Nephron (organoid): ENCODE results near the gene SYT2.

Source experiments
- H3K27ac Mint-ChIP-seq, 3 experiments: 2 replicates each; pipeline ENCODE4 v1.8.0; 2020; ENCODE audit warnings: mixed read lengths in 3 of 3, mild to moderate bottlenecking in 2 of 3, moderate library complexity in 1 of 3
- H3K27me3 Mint-ChIP-seq: 2 replicates; pipeline ENCODE4 v1.8.0; 2021; ENCODE audit warnings: low read depth, mild to moderate bottlenecking, moderate library complexity, mixed read lengths
- H3K36me3 Mint-ChIP-seq: 2 replicates; pipeline ENCODE4 v1.8.0; 2020; ENCODE audit warnings: low read depth, mixed read lengths
- H3K4me1 Mint-ChIP-seq: 2 replicates; pipeline ENCODE4 v1.8.0; 2020; ENCODE audit warnings: mixed read lengths
- H3K4me3 Mint-ChIP-seq, 3 experiments: 2 replicates each; pipeline ENCODE4 v1.8.0; 2020; ENCODE audit warnings: mild to moderate bottlenecking in 3 of 3, mixed read lengths in 3 of 3, moderate library complexity in 2 of 3
- H3K9me3 Mint-ChIP-seq: 2 replicates; pipeline ENCODE4 v1.8.0; 2020; ENCODE audit warnings: mixed read lengths
- TF ChIP-seq, protein P1 (sequence below), 3 experiments: fragments of 200-600 bp; sonication (generic); IDR thresholded peaks; one replicate each; pipeline ENCODE4 v1.5.0; 2021; ENCODE audit warnings: antibody characterized with exemption in 3 of 3; ENCODE audit not compliant: unreplicated experiment in 3 of 3

The SYT2 gene

DNA sequence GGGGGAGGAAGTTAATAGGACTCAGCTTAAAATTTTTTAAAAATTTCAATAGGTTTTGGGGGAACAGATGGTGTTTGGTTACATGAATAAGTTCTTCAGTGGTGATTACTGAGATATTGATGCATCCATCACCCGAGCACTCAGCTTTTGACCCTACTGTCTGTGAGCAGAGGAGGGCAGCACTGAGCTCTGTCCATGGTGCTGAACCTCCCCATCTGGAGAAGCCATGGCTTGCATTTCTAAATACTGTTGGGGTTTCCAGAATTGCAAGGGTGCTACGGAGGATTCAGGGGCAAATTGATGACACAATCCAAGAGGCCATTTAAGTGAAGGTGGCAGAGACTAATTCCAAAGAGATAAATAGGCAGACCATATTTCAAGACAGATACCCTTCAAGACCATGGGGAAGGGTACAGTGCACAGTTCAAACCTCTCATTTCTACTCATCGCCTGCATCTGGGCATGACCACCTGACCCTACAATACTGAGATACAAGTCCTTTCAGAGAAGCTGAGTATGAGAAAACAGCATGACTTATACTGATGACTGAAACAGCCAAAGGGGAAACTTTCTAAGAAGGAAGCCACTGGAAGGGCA is 17.2 kb downstream of the SYT2 start:
- Mint-ChIP-seq H3K27ac (no peak overlapping the region), H3K4me1 (no peaks in the 10 kb centered on the region), H3K27me3 (peaks cover 49% of the 10 kb centered on the region), H3K36me3 (no peaks in the 10 kb centered on the region), H3K9me3 (no peaks in the 10 kb centered on the region), H3K4me3 (no peak overlapping the region)
- TF ChIP-seq, protein P1, sequence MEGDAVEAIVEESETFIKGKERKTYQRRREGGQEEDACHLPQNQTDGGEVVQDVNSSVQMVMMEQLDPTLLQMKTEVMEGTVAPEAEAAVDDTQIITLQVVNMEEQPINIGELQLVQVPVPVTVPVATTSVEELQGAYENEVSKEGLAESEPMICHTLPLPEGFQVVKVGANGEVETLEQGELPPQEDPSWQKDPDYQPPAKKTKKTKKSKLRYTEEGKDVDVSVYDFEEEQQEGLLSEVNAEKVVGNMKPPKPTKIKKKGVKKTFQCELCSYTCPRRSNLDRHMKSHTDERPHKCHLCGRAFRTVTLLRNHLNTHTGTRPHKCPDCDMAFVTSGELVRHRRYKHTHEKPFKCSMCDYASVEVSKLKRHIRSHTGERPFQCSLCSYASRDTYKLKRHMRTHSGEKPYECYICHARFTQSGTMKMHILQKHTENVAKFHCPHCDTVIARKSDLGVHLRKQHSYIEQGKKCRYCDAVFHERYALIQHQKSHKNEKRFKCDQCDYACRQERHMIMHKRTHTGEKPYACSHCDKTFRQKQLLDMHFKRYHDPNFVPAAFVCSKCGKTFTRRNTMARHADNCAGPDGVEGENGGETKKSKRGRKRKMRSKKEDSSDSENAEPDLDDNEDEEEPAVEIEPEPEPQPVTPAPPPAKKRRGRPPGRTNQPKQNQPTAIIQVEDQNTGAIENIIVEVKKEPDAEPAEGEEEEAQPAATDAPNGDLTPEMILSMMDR (IDR thresholded peaks at IDR 0.05; ENCODE audit: unreplicated experiment in 3 of 3) = no peak

- H3K36me3 Mint-ChIP-seq = no peaks in the 10 kb centered on the region
- TF ChIP-seq, protein P1 (IDR thresholded peaks at IDR 0.05; ENCODE audit: unreplicated experiment in 3 of 3) = no peak
- H3K27me3 Mint-ChIP-seq = peaks cover 46% of the 10 kb centered on the region
- no peak overlapping the region for H3K4me3 Mint-ChIP-seq
- H3K9me3 Mint-ChIP-seq = no peaks in the 10 kb centered on the region
- no peaks in the 10 kb centered on the region for H3K4me1 Mint-ChIP-seq
- no peak overlapping the region for H3K27ac Mint-ChIP-seq
Measured at GRCh38 chr1:202691816-202692215, 18.4 kb downstream of the SYT2 start.

DNA sequence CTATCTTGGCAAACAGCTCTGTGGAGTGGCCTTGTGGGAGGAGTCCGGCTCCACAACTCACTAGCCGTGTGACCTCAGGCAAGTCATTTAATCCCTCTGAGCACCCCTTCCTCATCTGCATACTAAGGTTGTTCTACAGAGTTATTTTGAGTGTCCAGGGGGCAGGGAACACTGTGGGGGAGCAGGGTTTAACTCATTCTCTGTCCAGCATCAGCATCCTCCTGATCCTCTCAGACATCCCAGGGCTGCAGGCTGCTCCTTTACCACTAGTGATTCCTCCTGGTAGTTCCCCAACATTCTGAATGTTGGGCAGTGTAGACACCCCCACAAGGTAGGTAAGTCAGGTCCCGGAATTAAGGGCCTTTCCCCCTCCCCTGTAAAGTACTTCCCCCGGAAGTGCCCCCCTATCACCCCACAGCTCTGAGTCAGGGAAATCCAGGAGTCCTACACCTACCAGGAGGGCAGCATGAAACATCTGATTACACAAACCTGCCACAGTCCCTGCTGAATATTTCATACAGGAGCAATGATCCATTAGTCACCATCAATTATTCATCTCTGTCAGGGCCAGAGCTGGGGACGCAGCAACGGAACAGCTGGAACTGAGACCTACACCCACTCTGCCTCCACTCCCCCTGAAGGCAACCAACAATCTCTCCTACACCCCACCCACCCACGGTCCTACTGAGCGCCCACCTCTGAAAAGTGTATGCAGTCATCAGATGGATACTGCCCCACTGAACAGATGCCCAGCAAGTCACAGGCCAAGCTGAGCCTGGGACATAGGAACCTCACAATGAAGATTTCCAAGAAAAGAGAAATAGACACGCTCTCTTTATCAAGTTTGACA is 20.5 kb downstream of the SYT2 start:
- no peaks in the 10 kb centered on the region for H3K4me1 Mint-ChIP-seq
- H3K36me3 Mint-ChIP-seq = no peaks in the 10 kb centered on the region
- no peak overlapping the region for H3K27ac Mint-ChIP-seq
- peaks cover 38% of the 10 kb centered on the region for H3K27me3 Mint-ChIP-seq
- TF ChIP-seq, protein P1 (IDR thresholded peaks at IDR 0.05; ENCODE audit: unreplicated experiment in 3 of 3) = no peak
- H3K4me3 Mint-ChIP-seq = no peak overlapping the region
- no peaks in the 10 kb centered on the region for H3K9me3 Mint-ChIP-seq

GRCh38 chr1:202689082-202689481 is 21.2 kb downstream of the SYT2 start:
- Mint-ChIP-seq H3K4me1 (no peaks in the 10 kb centered on the region), H3K4me3 (no peak overlapping the region), H3K9me3 (no peaks in the 10 kb centered on the region), H3K27me3 (peaks cover 37% of the 10 kb centered on the region), H3K27ac (no peak overlapping the region), H3K36me3 (no peaks in the 10 kb centered on the region)
- TF ChIP-seq, protein P1 (IDR thresholded peaks at IDR 0.05; ENCODE audit: unreplicated experiment in 3 of 3) = no peak

GRCh38 chr1:202688401-202688800 is 21.9 kb downstream of the SYT2 start:
- Mint-ChIP-seq H3K36me3 (no peaks in the 10 kb centered on the region), H3K4me3 (no peak overlapping the region), H3K27me3 (peaks cover 37% of the 10 kb centered on the region), H3K4me1 (no peaks in the 10 kb centered on the region), H3K27ac (no peak overlapping the region), H3K9me3 (no peaks in the 10 kb centered on the region)
- TF ChIP-seq, protein P1 (IDR thresholded peaks at IDR 0.05; ENCODE audit: unreplicated experiment in 3 of 3) = no peak
